Glomerular visceral epithelial cell (primary cell): ENCODE measurements around the gene STMND1.
"Not testable (repeated sequence)": the region's sequence is repeated elsewhere in the genome, so short reads cannot be mapped to it uniquely, and the experiment has no call there.

Source experiments
- DNase-seq: peaks from one replicate; pipeline ENCODE4 v3.0.0-alpha.2; 2016; ENCODE audit errors: extremely low spot score

Gene STMND1

GRCh38 chr6:17101422-17102257 lies at the start of gene STMND1:
Gene STMND1, plus strand, starts transcription at chr6:17102050. Its CDS starts 208 bp downstream, at chr6:17102258.
- peak; percentile 56 for DNase-seq

DNA sequence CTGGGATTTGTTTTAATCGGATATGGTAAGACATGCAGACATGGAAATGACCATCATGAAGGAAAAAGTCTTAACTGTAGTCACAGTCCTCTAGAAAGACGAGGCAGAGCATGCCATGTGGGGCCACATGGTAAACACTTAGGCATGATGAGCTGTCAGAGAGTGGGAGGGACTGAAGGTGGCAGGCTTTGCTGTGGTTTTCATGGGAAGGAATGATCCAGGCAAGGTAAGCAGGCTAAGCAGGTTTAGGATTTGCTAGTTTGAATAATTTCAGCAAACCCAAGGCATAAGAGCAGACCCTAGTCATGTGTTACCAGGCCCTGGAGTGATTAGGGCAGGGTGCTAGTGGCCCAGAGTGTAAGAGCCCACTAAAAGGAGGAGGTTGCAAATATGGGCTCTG lies 47.2 kb upstream of the STMND1 start:
- no peak for DNase-seq

- DNase-seq, result no peak
Observed at GRCh38 chr6:17057322-17057721, 44.5 kb upstream of the STMND1 start.

GRCh38 chr6:17058550-17058949 lies 43.3 kb upstream of the STMND1 start:
- DNase-seq, result no peak

DNA sequence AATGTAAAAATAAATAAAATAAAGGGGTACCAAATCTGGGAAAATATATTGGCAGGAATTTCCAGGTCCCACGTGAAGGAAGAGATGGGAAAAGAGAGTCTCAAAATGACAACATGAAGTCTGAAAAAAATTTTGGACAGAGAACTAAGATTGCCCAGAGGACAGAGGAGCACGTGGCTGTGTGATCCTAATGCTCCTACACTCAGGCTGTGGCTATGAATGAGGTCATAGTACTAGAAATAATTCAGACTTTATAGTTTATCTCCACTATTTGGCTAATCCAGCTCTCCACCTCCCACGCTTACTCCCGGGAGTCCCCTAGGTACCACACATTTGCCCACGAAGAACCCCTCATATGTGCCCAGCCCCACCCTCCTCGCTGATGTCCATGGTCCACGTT lies 42.8 kb upstream of the STMND1 start:
- no peak for DNase-seq

- no peak for DNase-seq
Observed at GRCh38 chr6:17059850-17060249, 42.0 kb upstream of the STMND1 start.

GRCh38 chr6:17061097-17061496 lies 40.8 kb upstream of the STMND1 start:
- no peak for DNase-seq

- no peak for DNase-seq
Observed at GRCh38 chr6:17062871-17063440, 38.9 kb upstream of the STMND1 start.

GRCh38 chr6:17064975-17065374 lies 36.9 kb upstream of the STMND1 start:
- DNase-seq, result no peak

DNA sequence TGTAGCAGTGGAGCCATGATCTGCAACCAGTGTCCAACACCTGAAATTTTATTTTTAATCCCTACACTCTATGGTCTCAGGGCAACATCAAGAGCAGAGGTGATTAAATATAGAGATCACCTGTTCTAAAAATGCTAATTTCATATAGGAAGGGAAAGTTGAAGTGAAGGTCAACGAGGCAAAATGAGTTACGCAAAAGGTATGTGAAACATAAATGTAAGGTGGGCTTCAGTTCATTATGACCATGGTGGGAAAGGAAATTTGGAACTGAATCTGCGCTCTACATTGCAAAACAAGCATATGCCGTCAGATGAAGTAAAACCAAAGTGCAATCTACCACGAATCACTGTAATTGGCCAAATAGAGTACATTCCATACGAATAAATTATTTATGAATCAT lies 35.2 kb upstream of the STMND1 start:
- DNase-seq, result no peak

DNA sequence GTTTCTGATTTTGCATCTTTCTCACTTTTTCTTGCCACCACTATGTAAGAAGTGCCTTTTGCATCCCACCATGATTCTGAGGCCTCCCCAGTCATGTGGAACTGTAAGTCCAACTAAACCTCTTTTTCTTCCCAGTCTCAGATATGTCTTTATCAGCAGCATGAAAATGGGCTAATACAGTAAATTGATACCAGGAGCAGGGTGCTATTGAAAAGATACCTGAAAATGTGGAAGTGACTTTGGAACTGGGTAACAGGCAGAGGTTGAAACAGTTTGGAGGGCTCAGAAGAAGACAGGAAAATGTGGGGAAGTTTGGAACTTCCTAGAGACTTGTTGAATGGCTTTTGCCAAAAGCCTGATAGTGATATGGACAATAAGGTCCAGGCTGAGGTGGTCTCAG lies 32.9 kb upstream of the STMND1 start:
- not testable (repeated sequence) for DNase-seq

- DNase-seq, result not testable (repeated sequence)
Observed at GRCh38 chr6:17070400-17070799, 31.4 kb upstream of the STMND1 start.

- not testable (repeated sequence) for DNase-seq
Observed at GRCh38 chr6:17073596-17073995, 28.3 kb upstream of the STMND1 start.

DNA sequence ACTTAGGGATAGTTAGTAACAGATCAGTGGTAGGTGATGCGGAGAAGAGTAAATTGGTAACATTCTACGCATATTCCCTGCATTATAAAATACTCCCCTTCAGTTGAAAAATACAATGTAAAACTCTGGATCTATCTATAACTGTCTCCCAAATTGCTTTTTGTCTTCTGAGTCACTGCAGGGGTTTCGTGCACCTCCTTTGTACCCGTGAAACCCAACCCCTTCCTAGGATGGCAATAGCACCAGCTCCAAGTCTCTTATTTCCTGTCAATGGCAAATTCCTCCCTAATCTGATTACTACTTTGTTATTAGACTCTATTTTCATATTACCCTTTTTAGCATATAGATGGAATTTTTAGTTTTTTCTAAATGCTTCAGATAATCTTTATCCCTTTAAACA lies 20.6 kb upstream of the STMND1 start:
- no peak for DNase-seq

DNA sequence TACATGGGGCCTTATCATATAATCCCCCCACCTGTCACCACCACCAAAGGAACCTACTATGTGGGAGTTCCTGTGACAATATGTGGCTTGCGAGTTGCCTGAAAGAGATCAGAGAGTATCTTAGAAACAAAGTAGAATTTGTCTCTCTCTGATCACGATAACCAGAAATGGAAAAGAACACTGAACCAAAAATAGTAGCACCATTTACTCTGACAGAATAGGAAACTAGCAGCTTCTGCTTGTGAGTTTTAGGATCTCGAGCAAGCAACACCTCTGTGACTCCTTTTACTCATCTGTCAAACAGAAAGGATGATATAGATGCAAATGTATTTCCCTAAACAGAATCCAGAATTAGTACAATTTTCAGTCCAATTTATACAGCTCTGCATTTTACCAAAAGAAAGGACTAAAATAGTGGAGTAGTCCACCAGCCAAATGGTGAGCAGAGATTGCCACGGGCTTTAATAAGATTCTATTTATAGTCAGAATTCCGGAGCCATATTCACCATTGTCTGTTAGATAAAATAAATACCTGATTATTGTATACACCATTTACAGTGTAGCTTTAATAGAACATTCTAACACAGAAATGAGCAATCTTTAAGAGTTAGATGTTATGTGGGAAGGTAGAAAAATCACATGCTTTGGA lies 19.9 kb upstream of the STMND1 start:
- DNase-seq, result no peak

DNA sequence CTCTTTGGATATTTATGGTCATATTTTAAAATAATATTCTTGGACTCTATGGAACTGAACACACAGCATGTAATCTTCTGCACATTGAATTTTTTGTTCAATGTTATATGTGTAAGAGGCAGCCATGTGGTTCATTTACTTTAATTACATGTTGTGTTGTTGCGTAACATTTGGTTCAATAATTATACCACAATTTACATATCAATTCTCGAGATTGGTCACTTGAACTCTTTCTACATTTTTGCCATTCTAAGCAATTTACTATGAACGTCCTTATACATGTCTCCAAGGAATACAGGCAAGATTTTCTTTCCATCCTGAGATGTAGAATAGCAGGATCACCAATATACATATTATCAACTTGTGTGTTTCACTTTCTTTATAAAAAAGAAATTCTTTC lies 18.5 kb upstream of the STMND1 start:
- no peak for DNase-seq

- DNase-seq, result peak; percentile 71
Observed at GRCh38 chr6:17086469-17086868, 15.4 kb upstream of the STMND1 start.

DNA sequence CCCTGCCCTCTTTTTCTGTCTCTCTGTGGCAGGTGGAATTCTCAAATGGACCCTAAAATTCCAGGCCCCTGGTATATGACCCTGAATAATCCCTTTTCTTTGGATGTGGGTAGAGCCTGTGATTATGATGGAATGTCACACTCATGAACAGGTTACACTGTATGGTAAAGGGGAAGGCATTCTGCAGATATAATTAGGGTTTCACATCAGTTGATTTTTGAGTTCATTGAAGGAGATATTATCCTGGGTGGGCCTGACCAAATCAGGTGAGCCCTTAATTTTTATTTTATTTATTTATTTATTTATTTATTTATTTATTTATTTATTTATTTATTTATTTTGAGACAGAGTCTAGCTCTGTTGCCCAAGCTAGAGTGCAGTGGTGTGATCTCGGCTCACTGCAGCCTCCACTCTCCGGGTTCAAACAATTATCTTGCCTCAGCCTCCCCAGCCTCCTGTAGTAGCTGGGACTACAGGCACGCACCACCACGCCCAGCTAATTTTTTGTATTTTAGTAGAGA lies 13.7 kb upstream of the STMND1 start:
- DNase-seq, result no peak

DNA sequence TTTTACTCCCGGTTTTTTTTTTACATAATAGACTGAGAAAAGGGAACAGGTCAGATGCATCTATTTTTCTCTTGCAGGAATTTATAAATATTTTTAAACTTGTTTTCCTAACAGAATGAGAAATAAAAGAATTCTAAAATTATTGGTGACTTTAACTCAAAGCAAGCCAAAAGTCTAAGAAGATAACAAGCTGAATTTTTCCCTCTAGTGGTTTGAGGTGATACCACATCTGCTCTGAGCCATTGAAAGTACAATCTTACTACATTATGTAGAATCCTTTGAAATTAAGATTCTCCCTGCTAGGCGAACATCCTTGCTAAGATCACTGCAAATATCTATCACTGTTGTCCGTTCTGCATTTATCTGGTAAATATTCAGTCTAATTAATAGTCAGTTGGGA lies 10.7 kb upstream of the STMND1 start:
- no peak for DNase-seq

GRCh38 chr6:17093686-17094085 lies 8.2 kb upstream of the STMND1 start:
- DNase-seq, result peak; percentile 22

GRCh38 chr6:17096096-17096495 lies 5.8 kb upstream of the STMND1 start:
- no peak for DNase-seq

- no peak for DNase-seq
Observed at GRCh38 chr6:17096652-17097051, 5.2 kb upstream of the STMND1 start.

DNA sequence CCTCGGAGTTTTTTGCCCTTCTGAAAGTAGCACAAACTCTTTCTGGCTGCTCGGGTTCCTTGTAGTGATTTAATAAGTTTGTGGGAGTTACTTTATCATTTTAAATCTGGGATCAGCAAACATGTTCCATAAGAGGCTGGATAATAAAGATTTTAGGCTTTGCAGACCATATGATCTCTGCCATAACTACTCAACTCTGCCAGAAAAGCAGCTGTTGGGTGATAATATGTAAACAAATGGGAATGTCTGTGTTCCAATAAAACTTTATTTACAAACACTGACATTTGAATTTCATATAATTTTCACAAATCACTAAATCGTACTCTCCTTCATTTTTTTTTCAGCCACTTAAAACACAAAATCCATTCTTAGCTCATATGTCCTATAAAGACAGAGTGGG lies 3.9 kb upstream of the STMND1 start:
- DNase-seq, result no peak
